Skin epidermis (tissue), 12 donors: ENCODE measurements around the gene GPHB5.
"Not testable (repeated sequence)": the region's sequence is repeated elsewhere in the genome, so short reads cannot be mapped to it uniquely, and the experiment has no call there.

ENCODE experiments used
- H3K27ac ChIP-seq, 21 experiments: fragments of 200-600 bp; sonication (generic) in 11 of 21; one replicate each; pipeline ENCODE4 v1.5.0; 2020; ENCODE audit warnings: mild to moderate bottlenecking in 3 of 21, inconsistent platforms in 2 of 21, moderate library complexity in 2 of 21
- H3K4me3 ChIP-seq, 7 experiments: fragments of 200-600 bp; sonication (generic) in 2 of 7; one replicate each; pipeline ENCODE4 v1.5.0; 2020; ENCODE audit warnings: inconsistent platforms in 2 of 7, mild to moderate bottlenecking in 2 of 7, moderate library complexity in 1 of 7

Gene GPHB5, protein sequence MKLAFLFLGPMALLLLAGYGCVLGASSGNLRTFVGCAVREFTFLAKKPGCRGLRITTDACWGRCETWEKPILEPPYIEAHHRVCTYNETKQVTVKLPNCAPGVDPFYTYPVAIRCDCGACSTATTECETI

GRCh38 chr14:63318835-63319234, at the start of gene GPHB5:
TSS of gene GPHB5 (minus strand) at chr14:63318935. CDS start at chr14:63317849, 1,086 bp downstream.
- no peak within 1 kb of the TSS for H3K4me3 ChIP-seq
- H3K27ac ChIP-seq = no peak within 1 kb of the TSS

- no peak overlapping the region for H3K4me3 ChIP-seq
- H3K27ac ChIP-seq = no peak overlapping the region
Observed at GRCh38 chr14:63367742-63368364, 49.1 kb upstream of the GPHB5 start.

DNA sequence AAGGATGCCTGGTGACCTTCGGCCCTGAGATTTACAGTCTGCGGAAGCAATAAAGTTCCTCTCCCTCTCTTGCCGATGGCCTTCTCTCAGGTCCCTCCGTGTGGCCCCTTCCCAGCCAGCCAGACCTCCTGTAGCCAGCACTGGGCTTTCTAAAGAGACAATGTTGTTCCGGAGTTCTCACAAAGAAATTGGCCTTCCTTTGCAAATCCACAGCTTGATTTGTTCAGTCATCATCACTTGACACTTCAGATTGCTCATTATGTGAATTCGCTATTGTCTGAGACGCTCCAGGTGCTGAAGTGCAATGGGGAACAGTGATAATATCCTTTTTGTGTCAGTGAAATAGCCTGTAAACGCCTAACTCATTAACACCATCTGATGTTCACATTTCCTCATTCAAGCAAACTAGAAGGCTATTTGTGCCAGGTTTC, 43.7 kb upstream of the GPHB5 start:
- no peak overlapping the region for H3K27ac ChIP-seq
- H3K4me3 ChIP-seq = no peak overlapping the region

GRCh38 chr14:63361790-63362189, 43.1 kb upstream of the GPHB5 start:
- no peak overlapping the region for H3K27ac ChIP-seq

GRCh38 chr14:63357841-63358240, 39.1 kb upstream of the GPHB5 start:
- no peak overlapping the region for H3K27ac ChIP-seq
- no peak overlapping the region for H3K4me3 ChIP-seq

More at GRCh38 chr14:63361790-63362189, 43.1 kb upstream of the GPHB5 start:
- H3K4me3 ChIP-seq = no peak overlapping the region

- H3K27ac ChIP-seq = no peak overlapping the region
- no peak overlapping the region for H3K4me3 ChIP-seq
Observed at GRCh38 chr14:63345826-63346225, 27.1 kb upstream of the GPHB5 start.

DNA sequence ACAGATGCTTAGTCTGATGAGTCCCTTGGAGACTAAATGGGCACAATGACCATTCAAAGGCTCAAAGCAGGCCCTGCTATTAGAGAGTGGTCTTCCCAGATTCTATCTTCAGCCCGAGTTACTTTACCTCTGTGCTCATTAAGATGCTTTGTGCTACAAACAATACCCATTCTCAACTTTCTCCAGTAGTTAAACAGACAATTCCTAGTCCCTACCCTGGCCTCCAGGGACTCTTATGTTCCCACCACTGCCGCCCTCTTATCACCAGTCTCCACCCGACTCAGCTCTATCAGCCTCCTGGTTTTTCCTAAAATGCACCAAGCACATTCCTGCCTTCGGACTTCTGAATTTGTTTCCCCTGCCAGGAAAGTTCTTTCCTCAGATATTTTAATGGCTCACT, 25.6 kb upstream of the GPHB5 start:
- no peak overlapping the region for H3K27ac ChIP-seq

DNA sequence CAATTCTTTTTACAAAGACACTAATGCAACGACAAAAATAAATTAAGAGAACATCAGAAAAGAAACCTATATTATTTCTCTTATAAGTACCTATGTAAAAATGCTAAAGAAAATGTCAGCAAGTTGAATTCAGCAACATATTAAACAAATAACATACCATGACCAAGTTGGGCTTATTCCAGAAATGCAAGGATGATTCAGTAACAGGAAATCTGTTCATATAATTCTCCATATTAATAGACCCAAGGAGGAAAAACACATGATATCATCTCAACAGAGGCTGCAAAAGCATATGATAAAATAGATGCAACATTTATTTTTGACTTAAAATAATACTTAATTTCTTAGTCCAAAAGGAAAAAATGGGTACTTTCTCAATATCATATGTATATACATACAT, 25.1 kb upstream of the GPHB5 start:
- Histone ChIP-seq H3K27ac (no peak overlapping the region), H3K4me3 (no peak overlapping the region)

More for the DNA sequence above, 25.6 kb upstream of the GPHB5 start:
- no peak overlapping the region for H3K4me3 ChIP-seq

DNA sequence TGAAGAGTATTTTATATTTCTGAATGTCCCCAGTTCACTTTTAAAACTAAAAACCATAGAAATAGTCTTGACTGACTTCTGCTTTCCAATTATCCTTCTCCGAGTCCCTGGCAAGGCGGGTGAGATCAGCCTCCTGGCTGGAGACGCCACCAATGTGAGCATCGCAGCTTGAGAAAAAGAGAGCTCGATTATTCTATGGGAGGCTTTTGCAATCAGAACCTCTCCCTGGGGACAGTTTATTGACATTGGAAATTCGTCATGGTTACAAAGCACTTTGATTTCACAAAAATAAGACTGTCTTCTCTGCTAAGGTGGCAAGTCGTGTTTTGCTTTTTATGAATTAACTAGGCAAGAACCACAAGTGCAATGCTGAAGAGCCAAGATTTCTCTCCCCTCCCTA, 23.6 kb upstream of the GPHB5 start:
- Histone ChIP-seq H3K27ac (no peak overlapping the region), H3K4me3 (no peak overlapping the region)

GRCh38 chr14:63328787-63329737, 10.3 kb upstream of the GPHB5 start:
- Histone ChIP-seq H3K27ac (no peak overlapping the region), H3K4me3 (no peak overlapping the region)

- no peak overlapping the region for H3K4me3 ChIP-seq
Observed at GRCh38 chr14:63326840-63327239, 8.1 kb upstream of the GPHB5 start.

GRCh38 chr14:63322897-63323573, 4.3 kb upstream of the GPHB5 start:
- H3K4me3 ChIP-seq = no peak overlapping the region
- H3K27ac ChIP-seq = no peak overlapping the region

More at GRCh38 chr14:63326840-63327239, 8.1 kb upstream of the GPHB5 start:
- no peak overlapping the region for H3K27ac ChIP-seq

DNA sequence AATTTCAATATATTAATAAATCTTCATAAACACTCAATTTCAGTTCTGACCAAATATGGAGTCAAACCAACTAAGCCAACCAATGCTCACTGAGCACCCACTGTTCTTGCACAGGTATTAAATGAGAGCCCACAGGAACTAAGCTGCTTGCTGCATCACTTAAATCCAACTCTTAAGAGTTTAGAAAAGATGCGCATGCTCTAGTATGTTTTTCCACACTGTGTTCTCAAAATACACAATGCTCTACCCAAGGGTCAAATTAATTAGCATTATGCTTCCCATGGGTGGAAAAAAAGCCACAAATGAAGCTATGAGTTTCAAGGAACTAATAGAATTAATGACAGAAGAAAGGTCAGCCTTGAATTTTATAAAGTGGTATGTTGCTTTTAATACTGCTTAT, 3.7 kb upstream of the GPHB5 start:
- no peak overlapping the region for H3K27ac ChIP-seq
- H3K4me3 ChIP-seq = no peak overlapping the region

- H3K27ac ChIP-seq = no peak overlapping the region
- H3K4me3 ChIP-seq = no peak overlapping the region
Observed at GRCh38 chr14:63308723-63309317, 9.9 kb downstream of the GPHB5 start.

- not testable (repeated sequence) for H3K4me3 ChIP-seq, H3K27ac ChIP-seq
Observed at GRCh38 chr14:63304429-63304828, 14.3 kb downstream of the GPHB5 start.

DNA sequence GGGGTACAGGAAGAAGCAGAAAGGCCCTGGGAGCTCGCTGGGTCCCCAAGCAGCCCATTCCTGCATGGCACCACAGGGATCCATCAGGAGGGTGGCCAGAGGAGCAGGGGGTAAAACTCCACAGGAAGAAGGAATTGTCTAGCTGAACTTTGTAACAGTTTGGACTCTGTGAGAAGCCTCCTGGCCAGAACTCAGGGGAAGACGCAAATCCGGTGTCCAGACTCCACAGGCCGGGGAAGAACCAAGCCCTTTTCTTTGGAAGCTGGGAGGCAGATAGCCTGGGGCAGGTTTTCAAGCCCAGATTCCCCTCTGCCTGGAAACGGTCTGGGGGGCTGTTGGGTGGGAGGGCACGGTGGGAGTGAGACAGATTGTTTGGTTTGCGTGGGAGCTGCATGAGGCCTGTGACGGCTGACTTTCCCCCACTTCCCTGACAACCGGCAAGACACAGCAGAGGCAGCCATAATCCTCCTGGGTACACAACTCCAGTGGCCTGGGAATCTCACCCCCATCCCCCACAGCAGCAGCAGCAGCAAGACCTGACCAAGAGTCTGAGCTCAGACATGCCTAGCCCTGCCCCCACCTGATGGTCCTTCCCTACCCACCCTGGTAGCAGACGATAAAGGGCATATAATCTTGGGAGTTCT, 16.7 kb downstream of the GPHB5 start:
- no peak overlapping the region for H3K27ac ChIP-seq
- H3K4me3 ChIP-seq = no peak overlapping the region

DNA sequence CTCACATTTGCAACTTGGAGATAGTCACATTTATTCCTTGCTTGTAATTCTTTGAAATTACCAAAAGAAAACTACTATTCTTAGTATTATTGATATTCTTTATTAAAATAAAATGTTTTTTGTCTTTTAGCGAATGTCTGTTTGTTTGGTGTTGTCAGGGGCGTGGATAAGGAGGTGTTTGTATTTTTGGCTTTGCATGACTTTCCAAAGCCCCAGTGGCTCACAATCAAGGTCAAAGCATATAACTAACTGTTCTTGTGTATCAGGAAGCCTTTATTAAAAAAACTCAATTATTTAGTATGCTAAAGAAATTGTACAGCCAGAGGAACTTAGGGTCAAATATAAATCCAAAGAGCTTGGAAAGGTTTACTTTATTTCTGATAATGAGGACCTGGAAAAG, 17.9 kb downstream of the GPHB5 start:
- Histone ChIP-seq H3K4me3 (no peak overlapping the region), H3K27ac (no peak overlapping the region)

DNA sequence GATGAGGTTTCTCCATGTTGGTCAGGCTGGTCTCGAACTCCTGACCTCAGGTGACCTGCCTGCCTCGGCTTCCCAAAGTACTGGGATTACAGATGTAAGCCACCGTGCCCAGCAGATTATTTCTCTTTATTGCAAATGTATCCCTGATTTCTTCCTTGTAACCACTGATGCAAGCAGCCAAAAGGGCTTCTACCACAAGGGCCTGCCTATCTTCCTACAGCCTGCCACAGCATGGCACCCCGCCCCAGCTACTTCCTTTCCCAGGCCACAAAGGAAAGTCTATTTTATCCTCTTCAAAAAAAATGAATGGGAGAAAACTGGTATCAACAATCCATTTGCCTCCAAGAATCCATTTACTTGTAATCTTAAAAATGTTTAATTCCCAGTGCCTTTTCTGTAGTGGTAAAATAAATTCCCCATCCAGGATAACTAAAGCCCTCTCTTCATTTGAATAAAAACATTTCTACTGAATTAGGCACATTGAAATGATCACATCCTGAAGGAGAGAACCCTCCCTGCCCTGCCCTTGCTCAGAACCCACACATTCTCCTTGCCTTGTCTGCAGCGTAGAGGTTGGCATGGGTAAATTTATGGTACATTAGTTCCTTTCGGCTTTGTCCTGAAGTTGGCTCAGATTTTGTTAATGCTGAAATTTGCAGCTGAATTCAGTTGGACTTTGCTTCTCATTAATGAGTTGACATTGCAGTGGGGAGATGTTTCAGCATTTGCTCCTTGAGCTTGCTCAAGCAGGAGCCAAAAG, 19.2 kb downstream of the GPHB5 start:
- no peak overlapping the region for H3K4me3 ChIP-seq
- no peak overlapping the region for H3K27ac ChIP-seq
